Small intestine (tissue), 7 donors: Measurements from ENCODE around the gene CEP104. TPM values are rescaled to one million over a fixed set of nuclear protein-coding genes. Genes with fewer than 3 reads are reported as not detected.

Source experiments
- DNase-seq, 2 donors: peaks; one replicate each; pipeline versions ENCODE4 v3.0.0 to v3.0.0-alpha.2; 2013
- FAIRE-seq: peaks from 2 replicates; lab custom pipeline; 2012; peaks lifted over from hg19 to GRCh38; lab: Jason Lieb, UNC
- H3K27ac ChIP-seq, 3 donors: one replicate each; pipeline ENCODE4 v1.5.1; 2013; ENCODE audit warnings: low read length in 2 of 3, mild to moderate bottlenecking in 2 of 3, control low read depth in 1 of 3, inconsistent platforms in 1 of 3, low read depth in 1 of 3, moderate library complexity in 1 of 3
- H3K27me3 ChIP-seq, 3 donors: one replicate each; pipeline ENCODE4 v1.6.1; 2013; ENCODE audit warnings: low read length in 3 of 3, inconsistent platforms in 1 of 3; ENCODE audit not compliant: control insufficient read depth in 3 of 3, insufficient read depth in 3 of 3
- H3K36me3 ChIP-seq, 3 donors: one replicate each; pipeline ENCODE4 v1.6.1; 2013; ENCODE audit warnings: low read length in 3 of 3, inconsistent platforms in 1 of 3, low read depth in 1 of 3, mild to moderate bottlenecking in 1 of 3, moderate library complexity in 1 of 3; ENCODE audit not compliant: control insufficient read depth in 3 of 3, insufficient read depth in 2 of 3
- H3K4me1 ChIP-seq, 3 donors: one replicate each; pipeline ENCODE4 v1.6.1; 2013; ENCODE audit warnings: low read length in 2 of 3, inconsistent platforms in 1 of 3, low read depth in 1 of 3, mild to moderate bottlenecking in 1 of 3, moderate library complexity in 1 of 3; ENCODE audit not compliant: control insufficient read depth in 3 of 3, insufficient read depth in 2 of 3
- H3K4me3 ChIP-seq, 3 donors: one replicate each; pipeline ENCODE4 v1.5.1; 2013; ENCODE audit warnings: low read length in 3 of 3, control low read depth in 1 of 3, inconsistent platforms in 1 of 3, low read depth in 1 of 3, mild to moderate bottlenecking in 1 of 3, moderate library complexity in 1 of 3
- H3K9me3 ChIP-seq, 2 donors: one replicate each; pipeline ENCODE4 v1.6.1; 2013; ENCODE audit warnings: low read depth in 1 of 2, low read length in 1 of 2; ENCODE audit not compliant: control insufficient read depth in 2 of 2, insufficient read depth in 1 of 2
- WGBS, 3 donors: extraction: QIAGEN DNeasy Blood & Tissue Kit; methylation state at CpG; one replicate each; pipeline ENCODE4 v1.1.7; 2013; 5-methylcytosine and 5-hydroxymethylcytosine counted together
- polyA plus RNA-seq, 4 donors: library from polyadenylated mRNA; stranded (reverse) in 3 of 4; unstranded in 1 of 4; fragments of 200-250 nt in 3 of 4; fragments of 120-200 nt in 1 of 4; gene quantifications; one replicate each; pipeline versions ENCODE4 v1.2.1 to v1.2.3, GENCODE V29; 2013
- donor health status: healthy with polysubstance abuse.
- donor health status: control.
- donor health status: control.
- donor health status: Bipolar disorder and iron deficiency.
- donor health status: healthy.

CEP104 gene
- polyA plus RNA-seq, 4 donors = 8.7 to 26.4 (median 10.8) TPM

GRCh38 chr1:3763351-3764125 lies 93.5 kb downstream of the CEP104 start:
- no peak for DNase-seq
- WGBS, 3 donors = 61 to 75% (median 72%) methylated on average over 27 to 31 of the region's 31 CpGs
- Histone ChIP-seq H3K27ac (no peak overlapping the region), H3K4me1 (no peaks in the 10 kb centered on the region), H3K9me3 (peaks cover 0 to 5% of the 10 kb centered on the region in 2 donors), H3K4me3 (no peak overlapping the region), H3K27me3 (peaks cover 0 to 2% (median 0%) of the 10 kb centered on the region in 3 donors), H3K36me3 (no peaks in the 10 kb centered on the region)
- FAIRE-seq = no peak

- no peaks in the 10 kb centered on the region for H3K36me3 ChIP-seq
- FAIRE-seq (no peak), DNase-seq (no peak)
- peaks cover 0 to 5% of the 10 kb centered on the region in 2 donors for H3K9me3 ChIP-seq
- H3K4me1 ChIP-seq = no peaks in the 10 kb centered on the region
- H3K4me3 ChIP-seq = no peak overlapping the region
- peaks cover 0 to 2% (median 0%) of the 10 kb centered on the region in 3 donors for H3K27me3 ChIP-seq
- WGBS, 3 donors = 70 to 82% (median 72%) methylated on average over 8 to 12 of the region's 12 CpGs
- no peak overlapping the region for H3K27ac ChIP-seq
These were observed 94.2 kb downstream of the CEP104 start for GRCh38 chr1:3762873-3763228.

- no peaks in the 10 kb centered on the region for H3K4me1 ChIP-seq
- H3K27me3 ChIP-seq = peaks cover 0 to 2% (median 0%) of the 10 kb centered on the region in 3 donors
- FAIRE-seq (no peak), DNase-seq (no peak)
- H3K27ac ChIP-seq = no peak overlapping the region
- H3K36me3 ChIP-seq = no peaks in the 10 kb centered on the region
- 72 to 81% (median 76%) methylated on average over 15 of the region's 15 CpGs for WGBS, 3 donors
- no peak overlapping the region for H3K4me3 ChIP-seq
- H3K9me3 ChIP-seq = peaks cover 0 to 5% of the 10 kb centered on the region in 2 donors
These were observed 94.7 kb downstream of the CEP104 start for GRCh38 chr1:3762151-3762872.

Other genes with a start within 250 kb of the CEP104 start
- 1 to 10 TPM in 3 of 4 donors, under 1 TPM in 1; 0.45 to 5.8 (median 3.7) TPM for gene MEGF6, start 245.7 kb downstream of the CEP104 start, polyA plus RNA-seq
- 10 to 100 TPM; 41.2 to 97.8 (median 92.0) TPM for gene TPRG1L, start 232.2 kb downstream of the CEP104 start, polyA plus RNA-seq
- gene WRAP73, start 207.1 kb downstream of the CEP104 start, polyA plus RNA-seq = 10 to 100 TPM; 16.2 to 36.9 (median 29.3) TPM
- gene TP73, start 204.7 kb downstream of the CEP104 start, polyA plus RNA-seq = under 1 TPM in 2 of 4 donors, not detected in 2; 0.15 to 0.59 TPM
- gene CCDC27, start 104.8 kb downstream of the CEP104 start, polyA plus RNA-seq = under 1 TPM in 2 of 4 donors, not detected in 2; 0.06 to 0.27 TPM
- 10 to 100 TPM in 1 of 4 donors, 1 to 10 TPM in 1, not detected in 2; 2.1 to 89.2 TPM for gene SMIM1, start 84.5 kb downstream of the CEP104 start, polyA plus RNA-seq
- gene LRRC47, start 60.7 kb downstream of the CEP104 start, polyA plus RNA-seq = 10 to 100 TPM; 16.8 to 44.3 (median 21.4) TPM
- gene DFFB, start 265 bp upstream of the CEP104 start, polyA plus RNA-seq = 10 to 100 TPM in 2 of 4 donors, 1 to 10 TPM in 2; 8.7 to 22.6 (median 11.9) TPM
- 10 to 100 TPM; 10.8 to 28.4 (median 19.6) TPM for gene C1orf174, start 43.1 kb upstream of the CEP104 start, polyA plus RNA-seq